Ovary (tissue), 9 donors: Measurements from ENCODE around the gene CDC42EP5. TPM values are rescaled to one million over a fixed set of nuclear protein-coding genes. Genes with fewer than 3 reads are reported as not detected.
A peak's percentile ranks its signal among the peaks of the same experiment; 100 is the strongest.

Experiments
- DNase-seq, 5 donors: peaks; one replicate each; pipeline ENCODE4 v3.0.0-alpha.2; 2019 to 2020
- H3K27ac ChIP-seq, 2 donors: fragments of 200-600 bp; one replicate each; pipeline versions ENCODE4 v1.5.1 to v1.8.0; 2019 to 2022
- H3K27me3 ChIP-seq: fragments of 200-600 bp; one replicate; pipeline ENCODE4 v1.8.0; 2022
- H3K36me3 ChIP-seq: fragments of 200-600 bp; sonication (generic); one replicate; pipeline ENCODE4 v1.5.1; 2019
- H3K4me1 ChIP-seq: one replicate; pipeline ENCODE4 v1.8.1; 2013; ENCODE audit warnings: mild to moderate bottlenecking, moderate library complexity; ENCODE audit not compliant: insufficient read depth
- H3K4me3 ChIP-seq: fragments of 200-600 bp; sonication (generic); one replicate; pipeline ENCODE4 v1.5.1; 2017
- H3K9me3 ChIP-seq, 2 donors: fragments of 200-600 bp in 1 of 2; sonication (generic) in 1 of 2; one replicate each; pipeline versions ENCODE4 v1.5.1 to v1.8.1; 2013 to 2019; ENCODE audit warnings: mild to moderate bottlenecking in 1 of 2, moderate library complexity in 1 of 2
- CTCF ChIP-seq, 3 donors: fragments of 450-650 bp in 2 of 3; fragments of 200-600 bp in 1 of 3; IDR thresholded peaks; one replicate each; pipeline versions ENCODE4 v1.5.1 to v1.8.0; 2016 to 2022; ENCODE audit warnings: antibody characterized with exemption in 3 of 3, mild to moderate bottlenecking in 1 of 3
- EP300 ChIP-seq: sonication (generic); formaldehyde crosslinking; IDR thresholded peaks from one replicate; pipeline ENCODE4 v1.6.1; 2017; ENCODE audit warnings: antibody characterized with exemption
- POLR2A ChIP-seq: fragments of 450-650 bp; IDR thresholded peaks from one replicate; pipeline ENCODE4 v1.6.1; 2017; ENCODE audit warnings: antibody characterized with exemption, mild to moderate bottlenecking, moderate library complexity
- WGBS, 3 donors: extraction: QIAGEN DNeasy Blood & Tissue Kit in 1 of 3; methylation state at CpG; one replicate each; pipeline versions ENCODE4 v1.1.5 to v1.1.7; 2013 to 2017; 5-methylcytosine and 5-hydroxymethylcytosine counted together
- intact Hi-C, 4 donors: fragments of 100-400 bp; cut with DNase I; formaldehyde crosslinking; loops; one replicate each; pipeline versions ENCODE4 v1.11.0 to v1.15.1; 2022 to 2023
- polyA plus RNA-seq, 2 donors: library from polyadenylated mRNA; stranded (reverse); fragments of 200-250 nt in 1 of 2; fragments of 350-450 nt in 1 of 2; fragmentation: Illumina TruSeq in 1 of 2; extraction: RNeasy Lipid Tissue Mini Kit (QIAGEN cat#74804) in 1 of 2; gene quantifications; one replicate each; pipeline ENCODE4 v1.2.3, GENCODE V29; 2013 to 2014
- total RNA-seq, 7 donors: library from RNA; depleted of rRNA in 2 of 7; stranded (reverse); fragments of >200 nt in 2 of 7; fragmentation: NEBNext Ultra II Directional in 3 of 7; extraction: Animal tissue kit (Norgen Biotek cat#: 25700) in 3 of 7; gene quantifications; one replicate each; pipeline versions ENCODE4 v1.1.0 to v1.2.4, GENCODE V29; 2016 to 2023
- donor health status: DM: no; HTN: no; CAD: no; lungs with moderate emphysema.
- donor health status: DM: no; HTN: no; CAD: no.
- donor health status: Bipolar disorder and iron deficiency.
- donor health status: DM: yes; HTN: yes; CAD: no.
- donor health status: DM: no; HTN: no; CAD: no.
- donor health status: DM: yes; HTN: yes; CAD: no.

CDC42EP5 gene
- total and polyA plus RNA-seq, 9 donors = 0.55 to 31.0 (median 17.6) TPM

- DNase-seq = no peak
- intact Hi-C loops = no loop called here
Measured at GRCh38 chr19:54453921-54454780, 18.9 kb downstream of the CDC42EP5 start.

GRCh38 chr19:54452626-54453025, 20.5 kb downstream of the CDC42EP5 start:
- Histone ChIP-seq H3K36me3 (no peaks in the 10 kb centered on the region), H3K27ac (no peak overlapping the region), H3K27me3 (no peaks in the 10 kb centered on the region), H3K4me3 (no peak overlapping the region), H3K9me3 (no peaks in the 10 kb centered on the region), H3K4me1 (peaks cover 6% of the 10 kb centered on the region)
- intact Hi-C loops = no loop called here
- TF ChIP-seq EP300 = no peak
- TF ChIP-seq CTCF (IDR thresholded peaks at IDR 0.05) = no peak
- no peak for TF ChIP-seq POLR2A
- WGBS, 3 donors = 89 to 92% (median 89%) methylated on average over 11 of the region's 11 CpGs
- DNase-seq = no peak

More at GRCh38 chr19:54453921-54454780, 18.9 kb downstream of the CDC42EP5 start:
- TF ChIP-seq CTCF (IDR thresholded peaks at IDR 0.05) = no peak
- TF ChIP-seq EP300 = no peak
- no peak for TF ChIP-seq POLR2A
- peaks cover 6% of the 10 kb centered on the region for H3K4me1 ChIP-seq
- no peak overlapping the region for H3K4me3 ChIP-seq
- no peaks in the 10 kb centered on the region for H3K9me3 ChIP-seq
- no peaks in the 10 kb centered on the region for H3K36me3 ChIP-seq
- H3K27ac ChIP-seq = no peak overlapping the region
- no peaks in the 10 kb centered on the region for H3K27me3 ChIP-seq
- WGBS, 3 donors = 86 to 91% (median 87%) methylated on average over 31 of the region's 31 CpGs

- WGBS, 3 donors = 80 to 83% (median 81%) methylated on average over 10 to 11 of the region's 11 CpGs
- no peak overlapping the region for H3K27ac ChIP-seq
- no peaks in the 10 kb centered on the region for H3K9me3 ChIP-seq
- intact Hi-C loops = no loop called here
- no peak overlapping the region for H3K4me3 ChIP-seq
- DNase-seq = peak in 2 of 5 donors; percentile 32 to 37
- TF ChIP-seq EP300 (no peak), CTCF (IDR thresholded peaks at IDR 0.05) (no peak), POLR2A (no peak)
- H3K4me1 ChIP-seq = peaks cover 7% of the 10 kb centered on the region
- no peaks in the 10 kb centered on the region for H3K27me3 ChIP-seq
- no peaks in the 10 kb centered on the region for H3K36me3 ChIP-seq
Measured at GRCh38 chr19:54451997-54452396, 21.1 kb downstream of the CDC42EP5 start.

GRCh38 chr19:54451331-54451871, 21.7 kb downstream of the CDC42EP5 start:
- 53 to 65% (median 55%) methylated on average over 9 of the region's 9 CpGs for WGBS, 3 donors
- no peak for DNase-seq
- Histone ChIP-seq H3K4me3 (no peak overlapping the region), H3K4me1 (peaks cover 7% of the 10 kb centered on the region), H3K36me3 (no peaks in the 10 kb centered on the region), H3K27me3 (no peaks in the 10 kb centered on the region), H3K9me3 (no peaks in the 10 kb centered on the region), H3K27ac (no peak overlapping the region)
- intact Hi-C loops = no loop called here
- no peak for TF ChIP-seq POLR2A
- no peak for TF ChIP-seq CTCF (IDR thresholded peaks at IDR 0.05)
- TF ChIP-seq EP300 = no peak
